Keratinocyte (primary cell): ENCODE measurements around the gene STAMBPL1. TPM values are rescaled to one million over a fixed set of nuclear protein-coding genes. Genes with fewer than 3 reads are reported as not detected.

Experiments
- DNase-seq: peaks from one replicate; pipeline ENCODE4 v3.0.0-alpha.2; 2011; ENCODE audit warnings: low read depth, missing footprints, low spot score
- FAIRE-seq: peaks from 2 replicates; lab custom pipeline; 2011; peaks lifted over from hg19 to GRCh38; lab: Jason Lieb, UNC
- H2AFZ ChIP-seq: 2 replicates; pipeline ENCODE4 v1.6.0; 2012; ENCODE audit warnings: low read length, control low read depth, inconsistent platforms; ENCODE audit not compliant: control insufficient read depth
- H3K27ac ChIP-seq: 2 replicates; pipeline ENCODE4 v1.5.1; 2011; ENCODE audit warnings: low read length; ENCODE audit not compliant: control insufficient read depth, insufficient read depth
- H3K27me3 ChIP-seq: 3 replicates; pipeline ENCODE4 v1.6.0; 2011; ENCODE audit warnings: low read length; ENCODE audit not compliant: control insufficient read depth, insufficient read depth; ENCODE audit errors: extremely low read depth
- H3K36me3 ChIP-seq, 2 experiments: 2 replicates in 1 of 2; 3 replicates in 1 of 2; pipeline ENCODE4 v1.5.1; 2011; ENCODE audit warnings: low read length in 2 of 2, mild to moderate bottlenecking in 1 of 2; ENCODE audit not compliant: control insufficient read depth in 2 of 2, insufficient read depth in 2 of 2; ENCODE audit errors: extremely low read depth in 1 of 2
- H3K4me1 ChIP-seq: 3 replicates; pipeline ENCODE4 v1.5.1; 2011; ENCODE audit warnings: low read length; ENCODE audit not compliant: control insufficient read depth, insufficient read depth; ENCODE audit errors: extremely low read depth
- H3K4me2 ChIP-seq: 3 replicates; pipeline ENCODE4 v1.6.0; 2011; ENCODE audit warnings: low read depth, low read length; ENCODE audit not compliant: control insufficient read depth, insufficient read depth; ENCODE audit errors: extremely low read depth
- H3K4me3 ChIP-seq, 3 experiments: fragments of 200-600 bp in 1 of 3; sonication (generic) in 1 of 3; 2 replicates in 2 of 3; 3 replicates in 1 of 3; pipeline ENCODE4 v1.5.1; 2011 to 2016; ENCODE audit warnings: low read length in 3 of 3, mild to moderate bottlenecking in 3 of 3, control low read depth in 2 of 3, inconsistent platforms in 1 of 3, low read depth in 1 of 3, mixed read lengths in 1 of 3, mixed run types in 1 of 3, moderate library complexity in 1 of 3; ENCODE audit not compliant: control insufficient read depth in 2 of 3, insufficient read depth in 2 of 3; ENCODE audit errors: extremely low read depth in 1 of 3
- H3K79me2 ChIP-seq: 2 replicates; pipeline ENCODE4 v1.6.0; 2012; ENCODE audit warnings: low read length; ENCODE audit not compliant: control insufficient read depth, insufficient read depth
- H3K9ac ChIP-seq: 3 replicates; pipeline ENCODE4 v1.6.0; 2011; ENCODE audit warnings: low read length; ENCODE audit not compliant: control insufficient read depth, insufficient read depth; ENCODE audit errors: extremely low read depth
- H3K9me1 ChIP-seq: 3 replicates; pipeline ENCODE4 v1.6.0; 2011; ENCODE audit warnings: low read length; ENCODE audit not compliant: control insufficient read depth, insufficient read depth; ENCODE audit errors: extremely low read depth
- H3K9me3 ChIP-seq: 2 replicates; pipeline ENCODE4 v1.5.1; 2012; ENCODE audit warnings: low read depth, low read length; ENCODE audit not compliant: control insufficient read depth
- H4K20me1 ChIP-seq: 3 replicates; pipeline ENCODE4 v1.6.0; 2011; ENCODE audit warnings: low read length; ENCODE audit not compliant: control insufficient read depth, insufficient read depth; ENCODE audit errors: extremely low read depth
- CTCF ChIP-seq, 3 experiments: IDR thresholded peaks in 1 of 3; conservative IDR thresholded peaks in 1 of 3; optimal IDR thresholded peaks in 1 of 3; 2 replicates in 2 of 3; 3 replicates in 1 of 3; pipeline versions ENCODE3 to v1.5.1; 2011; ENCODE audit warnings: low read length in 3 of 3, mild to moderate bottlenecking in 3 of 3, moderate library complexity in 2 of 3, control low read depth in 1 of 3, inconsistent platforms in 1 of 3; ENCODE audit not compliant: insufficient read depth in 2 of 3; ENCODE audit errors: extremely low read depth in 1 of 3
- EZH2 ChIP-seq: IDR thresholded peaks from one replicate; pipeline ENCODE4 v1.6.1; 2012; ENCODE audit warnings: inconsistent platforms, mild to moderate bottlenecking, low read length, moderate library complexity
- dilution Hi-C: fragments of 300-500 bp; cut with MboI; formaldehyde crosslinking; loops from one replicate; pipeline ENCODE4 v1.7.0; 2020; ENCODE audit warnings: low sequenced_read_pairs; ENCODE audit not compliant: extremely low pct_ligation_motif_present
- polyA plus RNA-seq, 5 experiments: library from polyadenylated mRNA; depleted of rRNA in 3 of 5; stranded (reverse) in 3 of 5; stranded (forward) in 1 of 5; unstranded in 1 of 5; fragments of >200 nt; gene quantifications; 1 replicate in 1 of 5; 2 replicates in 3 of 5; 3 replicates in 1 of 5; pipeline versions ENCODE4 v1.2.1 to v1.2.3, GENCODE V29; 2011 to 2012; ENCODE audit warnings: missing spikeins in 2 of 5, low read depth in 1 of 5, low replicate concordance in 1 of 5

The STAMBPL1 gene
- polyA plus RNA-seq, 1 donor (not counting 4 experiments of a cell fraction or from before 2014, with no cell fraction given): 9.0 TPM

DNA sequence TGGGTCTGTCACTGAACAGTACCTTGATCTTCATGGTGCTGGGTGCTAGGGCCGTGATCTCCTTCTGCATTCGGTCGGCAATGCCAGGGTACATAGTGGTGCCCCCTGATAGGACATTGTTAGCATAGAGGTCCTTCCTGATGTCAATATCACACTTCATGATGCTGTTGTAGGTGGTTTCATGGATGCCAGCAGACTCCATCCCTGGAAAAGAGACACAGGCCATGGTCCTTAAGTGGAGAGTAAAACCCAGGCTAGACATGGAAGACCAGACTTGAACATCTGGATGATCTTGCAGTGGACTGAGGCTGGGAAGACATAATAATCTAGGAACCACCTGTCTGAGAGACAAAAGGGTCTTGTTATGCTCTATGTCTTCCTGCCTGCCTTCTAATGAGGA is 58.0 kb downstream of the STAMBPL1 start:
- no peak overlapping the region for H3K4me3 ChIP-seq
- no peak for FAIRE-seq
- H4K20me1 ChIP-seq: no peaks in the 10 kb centered on the region
- no peaks in the 10 kb centered on the region for H3K79me2 ChIP-seq
- no peak overlapping the region for H3K4me2 ChIP-seq
- no peak overlapping the region for H2AFZ ChIP-seq
- dilution Hi-C loops: no loop called here
- TF ChIP-seq EZH2 (no peak), CTCF (optimal IDR thresholded peaks at IDR 0.05 in 1 of 3, IDR thresholded peaks at IDR 0.05 in 1 of 3, conservative IDR thresholded peaks at IDR 0.05 in 1 of 3; ENCODE audit: extremely low read depth in 1 of 3, insufficient read depth in 2 of 3, low read length in 3 of 3) (no peak)
- H3K36me3 ChIP-seq: no peaks in the 10 kb centered on the region
- no peaks in the 10 kb centered on the region for H3K27me3 ChIP-seq
- H3K9me1 ChIP-seq: no peaks in the 10 kb centered on the region
- H3K9ac ChIP-seq: no peak overlapping the region
- peaks cover 4% of the 10 kb centered on the region for H3K4me1 ChIP-seq
- no peak for DNase-seq
- no peaks in the 10 kb centered on the region for H3K9me3 ChIP-seq
- H3K27ac ChIP-seq: no peak overlapping the region

DNA sequence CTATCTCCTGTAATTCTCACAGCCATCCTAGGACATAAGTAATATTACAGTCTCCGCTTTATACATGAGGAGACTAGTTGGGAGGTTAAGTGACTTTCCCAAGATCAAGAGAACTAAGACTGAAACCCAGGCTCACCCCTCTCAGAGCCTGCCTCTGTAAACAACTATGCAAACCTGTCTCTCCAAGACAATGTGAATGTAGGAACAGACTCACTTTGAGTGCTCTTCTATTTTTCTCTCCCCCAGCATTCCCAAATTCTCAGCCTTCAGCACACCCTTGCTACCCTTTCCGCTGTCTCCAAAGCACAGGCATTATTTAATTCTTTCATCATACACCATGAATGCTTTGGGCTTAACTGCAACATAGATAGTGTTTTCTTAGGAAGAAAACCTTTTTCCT is 58.9 kb downstream of the STAMBPL1 start:
- H3K27me3 ChIP-seq: no peaks in the 10 kb centered on the region
- no peak overlapping the region for H3K27ac ChIP-seq
- H4K20me1 ChIP-seq: no peaks in the 10 kb centered on the region
- H3K4me3 ChIP-seq: no peak overlapping the region
- H3K79me2 ChIP-seq: no peaks in the 10 kb centered on the region
- no peaks in the 10 kb centered on the region for H3K36me3 ChIP-seq
- TF ChIP-seq CTCF (optimal IDR thresholded peaks at IDR 0.05 in 1 of 3, IDR thresholded peaks at IDR 0.05 in 1 of 3, conservative IDR thresholded peaks at IDR 0.05 in 1 of 3; ENCODE audit: extremely low read depth in 1 of 3, insufficient read depth in 2 of 3, low read length in 3 of 3) (no peak), EZH2 (no peak)
- H3K9me3 ChIP-seq: no peaks in the 10 kb centered on the region
- no peaks in the 10 kb centered on the region for H3K9me1 ChIP-seq
- DNase-seq (no peak), FAIRE-seq (no peak)
- no peak overlapping the region for H3K4me2 ChIP-seq
- no peak overlapping the region for H2AFZ ChIP-seq
- H3K4me1 ChIP-seq: peaks cover 4% of the 10 kb centered on the region
- dilution Hi-C loops: no loop called here
- H3K9ac ChIP-seq: no peak overlapping the region
